ENCODE data around the gene WASF3.

DNA sequence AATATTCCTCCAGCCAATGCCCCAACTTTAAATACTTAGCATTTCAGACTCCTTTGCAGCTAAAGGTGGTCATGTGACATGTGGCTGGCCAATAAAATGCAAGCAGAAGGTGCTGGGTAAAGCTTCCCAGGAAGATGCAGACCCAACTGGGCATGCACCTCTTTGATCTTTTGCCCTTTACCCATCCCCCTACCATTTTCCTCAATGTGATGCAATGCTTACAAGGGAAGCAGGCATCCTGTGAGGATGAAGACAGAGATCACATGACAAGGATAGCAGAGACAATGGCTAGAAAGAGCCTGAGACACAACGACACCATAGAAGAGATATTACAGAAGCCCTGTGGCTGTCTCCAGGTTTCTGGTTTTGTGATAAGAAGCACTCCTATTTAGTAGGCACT, 2.1 kb upstream of the WASF3 start:
- no peak for TF ChIP-seq EP300 (IDR thresholded peaks at IDR 0.05)
- TF ChIP-seq, protein P1, sequence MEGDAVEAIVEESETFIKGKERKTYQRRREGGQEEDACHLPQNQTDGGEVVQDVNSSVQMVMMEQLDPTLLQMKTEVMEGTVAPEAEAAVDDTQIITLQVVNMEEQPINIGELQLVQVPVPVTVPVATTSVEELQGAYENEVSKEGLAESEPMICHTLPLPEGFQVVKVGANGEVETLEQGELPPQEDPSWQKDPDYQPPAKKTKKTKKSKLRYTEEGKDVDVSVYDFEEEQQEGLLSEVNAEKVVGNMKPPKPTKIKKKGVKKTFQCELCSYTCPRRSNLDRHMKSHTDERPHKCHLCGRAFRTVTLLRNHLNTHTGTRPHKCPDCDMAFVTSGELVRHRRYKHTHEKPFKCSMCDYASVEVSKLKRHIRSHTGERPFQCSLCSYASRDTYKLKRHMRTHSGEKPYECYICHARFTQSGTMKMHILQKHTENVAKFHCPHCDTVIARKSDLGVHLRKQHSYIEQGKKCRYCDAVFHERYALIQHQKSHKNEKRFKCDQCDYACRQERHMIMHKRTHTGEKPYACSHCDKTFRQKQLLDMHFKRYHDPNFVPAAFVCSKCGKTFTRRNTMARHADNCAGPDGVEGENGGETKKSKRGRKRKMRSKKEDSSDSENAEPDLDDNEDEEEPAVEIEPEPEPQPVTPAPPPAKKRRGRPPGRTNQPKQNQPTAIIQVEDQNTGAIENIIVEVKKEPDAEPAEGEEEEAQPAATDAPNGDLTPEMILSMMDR (IDR thresholded peaks at IDR 0.05) = no peak
- TF ChIP-seq POLR2A (IDR thresholded peaks at IDR 0.05) = no peak
